A549 (cell line): ENCODE data around the gene RYR3. TPM values are rescaled to one million over a fixed set of nuclear protein-coding genes. Genes with fewer than 3 reads are reported as not detected.
A peak's percentile ranks its signal among the peaks of the same experiment; 100 is the strongest.

Source experiments
- ATAC-seq, 2 experiments: fragments of 200-7000 bp in 1 of 2; fragments of >200 bp in 1 of 2; cut with Nextera tagmentation in 1 of 2; cut with Tn5 transposase in 1 of 2; 3 replicates each; pipeline versions ENCODE4 v1.8.0 to v1.9.1; 2018 to 2020; ENCODE audit warnings: mild to moderate bottlenecking in 1 of 2, moderate library complexity in 1 of 2
- CTCF ChIA-PET: fragments of 300-600 bp; sonication (Branson Sonifier 250); formaldehyde crosslinking; extraction: SDS; loops from one replicate; lab custom pipeline; 2021; ENCODE audit warnings: antibody characterized with exemption, inconsistent platforms; lab: Yijun Ruan, JAX
- POLR2A ChIA-PET: fragments of 350-600 bp; formaldehyde crosslinking; extraction: SDS; loops from one replicate; lab custom pipeline; 2021; ENCODE audit warnings: antibody characterized with exemption, inconsistent platforms; lab: Yijun Ruan, JAX
- DNase-seq, 2 experiments: peaks; one replicate each; pipeline versions ENCODE4 v3.0.0 to v3.0.0-alpha.2; 2011 to 2016; ENCODE audit warnings: low read depth in 1 of 2, low spot score in 1 of 2
- FAIRE-seq: peaks from 2 replicates; lab custom pipeline; 2011; peaks lifted over from hg19 to GRCh38; lab: Jason Lieb, UNC
- H3K27ac ChIP-seq, 2 experiments: fragments of >200 bp; sonication (Bioruptor Twin); formaldehyde crosslinking; 3 replicates each; pipeline ENCODE4 v1.5.1; 2016 to 2017
- H3K4me1 ChIP-seq: fragments of >200 bp; sonication (Bioruptor Twin); formaldehyde crosslinking; 3 replicates; pipeline ENCODE4 v1.6.1; 2016
- H3K4me2 ChIP-seq: fragments of >200 bp; sonication (Bioruptor Twin); formaldehyde crosslinking; 3 replicates; pipeline ENCODE4 v1.6.1; 2016
- H3K4me3 ChIP-seq: fragments of >200 bp; sonication (Bioruptor Twin); formaldehyde crosslinking; 3 replicates; pipeline ENCODE4 v1.5.1; 2016
- H3K9me3 ChIP-seq: fragments of >200 bp; sonication (Bioruptor Twin); formaldehyde crosslinking; 3 replicates; pipeline ENCODE4 v1.6.1; 2016
- CBX8 ChIP-seq: fragments of 200-600 bp; sonication (generic); IDR thresholded peaks from 2 replicates; pipeline ENCODE4 v1.6.1; 2016
- CEBPB ChIP-seq, 2 experiments: fragments of >200 bp in 1 of 2; sonication (Bioruptor Twin) in 1 of 2; formaldehyde crosslinking in 1 of 2; IDR thresholded peaks; 2 replicates each; pipeline ENCODE4 v1.6.1; 2012 to 2016
- CHD2 ChIP-seq: fragments of 150-350 bp; IDR thresholded peaks from 2 replicates; pipeline ENCODE4 v1.6.1; 2014; ENCODE audit warnings: low read length; ENCODE audit not compliant: partially characterized antibody
- EHF ChIP-seq: fragments of 250-450 bp; sonication (Bioruptor Pico); IDR thresholded peaks from 2 replicates; pipeline ENCODE4 v1.5.0; 2020; ENCODE audit warnings: mild to moderate bottlenecking
- FOXS1 ChIP-seq: fragments of 250-450 bp; sonication (Bioruptor Pico); IDR thresholded peaks from 2 replicates; pipeline ENCODE4 v1.5.0; 2020; ENCODE audit warnings: mild to moderate bottlenecking, moderate library complexity
- HDAC2 ChIP-seq: fragments of 200-600 bp; sonication (generic); IDR thresholded peaks from 2 replicates; pipeline ENCODE4 v1.6.1; 2016
- HEYL ChIP-seq: fragments of 250-450 bp; sonication (Bioruptor Pico); IDR thresholded peaks from 2 replicates; pipeline ENCODE4 v1.8.0; 2021; ENCODE audit warnings: mild to moderate bottlenecking, moderate library complexity
- HOXB13 ChIP-seq: fragments of 250-450 bp; sonication (Bioruptor Pico); IDR thresholded peaks from 2 replicates; pipeline ENCODE4 v1.5.0; 2020; ENCODE audit warnings: low read depth, mild to moderate bottlenecking, moderate library complexity
- JUNB ChIP-seq: fragments of >200 bp; sonication (Bioruptor Twin); formaldehyde crosslinking; IDR thresholded peaks from 2 replicates; pipeline ENCODE4 v1.6.1; 2016
- KDM5A ChIP-seq: fragments of 200-600 bp; sonication (generic); IDR thresholded peaks from 2 replicates; pipeline ENCODE4 v1.6.1; 2016; ENCODE audit warnings: antibody characterized with exemption, mild to moderate bottlenecking
- MAFK ChIP-seq: fragments of 450-650 bp; IDR thresholded peaks from 2 replicates; pipeline ENCODE4 v1.6.1; 2014; ENCODE audit not compliant: partially characterized antibody
- MAZ ChIP-seq: fragments of 150-350 bp; IDR thresholded peaks from 2 replicates; pipeline ENCODE4 v1.6.1; 2014; ENCODE audit warnings: antibody characterized with exemption, low read depth, low read length, borderline replicate concordance
- PHF8 ChIP-seq: fragments of 200-600 bp; sonication (generic); IDR thresholded peaks from 2 replicates; pipeline ENCODE4 v1.6.1; 2016; ENCODE audit warnings: low read depth, mild to moderate bottlenecking, antibody characterized with exemption, moderate library complexity, borderline replicate concordance
- POLR2A ChIP-seq: IDR thresholded peaks from 2 replicates; pipeline ENCODE4 v1.6.1; 2012; ENCODE audit warnings: mild to moderate bottlenecking, low read length
- POLR2AphosphoS2 ChIP-seq: conservative IDR thresholded peaks from 2 replicates; pipeline ENCODE4 v1.6.1; 2012; ENCODE audit warnings: low read length, improper control_type of control experiment, inconsistent platforms
- RAD21 ChIP-seq, 2 experiments: fragments of >200 bp in 1 of 2; sonication (Bioruptor Twin) in 1 of 2; formaldehyde crosslinking in 1 of 2; IDR thresholded peaks in 1 of 2; conservative IDR thresholded peaks in 1 of 2; 2 replicates in 1 of 2; 3 replicates in 1 of 2; pipeline ENCODE4 v1.6.1; 2012 to 2018; ENCODE audit warnings: inconsistent platforms in 1 of 2
- RCOR1 ChIP-seq: fragments of 150-350 bp; IDR thresholded peaks from 2 replicates; pipeline ENCODE4 v1.6.1; 2014; ENCODE audit warnings: antibody characterized with exemption, low read length, low read depth
- RNF2 ChIP-seq: fragments of 200-600 bp; sonication (generic); IDR thresholded peaks from 2 replicates; pipeline ENCODE4 v1.6.1; 2016; ENCODE audit warnings: low read depth, mild to moderate bottlenecking, antibody characterized with exemption, moderate library complexity, borderline replicate concordance
- SMC3 ChIP-seq: fragments of >200 bp; sonication (Bioruptor Twin); formaldehyde crosslinking; IDR thresholded peaks from 3 replicates; pipeline ENCODE4 v1.6.1; 2018; ENCODE audit warnings: inconsistent platforms
- TP53 ChIP-seq: fragments of 250-450 bp; sonication (Bioruptor Pico); IDR thresholded peaks from 2 replicates; pipeline ENCODE4 v1.5.0; 2021; ENCODE audit warnings: mild to moderate bottlenecking, moderate library complexity
- ZC3H11A ChIP-seq: fragments of 450-650 bp; IDR thresholded peaks from 2 replicates; pipeline ENCODE4 v1.6.1; 2014; ENCODE audit warnings: antibody characterized with exemption, mild to moderate bottlenecking
- ZNF302 ChIP-seq: fragments of 250-450 bp; sonication (Bioruptor Pico); IDR thresholded peaks from 2 replicates; pipeline ENCODE4 v1.9.0; 2021; ENCODE audit warnings: inconsistent platforms, mild to moderate bottlenecking, moderate library complexity
- WGBS: methylation state at CpG from one replicate; pipeline ENCODE4 v1.1.6; 2017; ENCODE audit errors: missing lambda C conversion rate; 5-methylcytosine and 5-hydroxymethylcytosine counted together
- polyA plus RNA-seq, 4 experiments: library from polyadenylated mRNA; depleted of rRNA in 3 of 4; stranded (reverse); fragments of >200 nt; fragmentation: RNase III in 1 of 4; extraction: RNeasy Plus Mini Kit Qiagen cat#74134 plus additional on column Dnase treatment in 1 of 4; gene quantifications; 2 replicates in 3 of 4; 3 replicates in 1 of 4; pipeline ENCODE4 v1.2.3, GENCODE V29; 2011 to 2017
- TF ChIP-seq, protein P1 (sequence below): fragments of >200 bp; sonication (Bioruptor Twin); formaldehyde crosslinking; IDR thresholded peaks from 3 replicates; pipeline ENCODE4 v1.5.1; 2016
- TF ChIP-seq, protein P2 (sequence below): IDR thresholded peaks from 2 replicates; pipeline ENCODE4 v1.6.1; 2012
- TF ChIP-seq, protein P3 (sequence below): fragments of 250-450 bp; sonication (Bioruptor Pico); IDR thresholded peaks from 2 replicates; pipeline ENCODE4 v1.5.0; 2020; ENCODE audit warnings: low read depth, mild to moderate bottlenecking, moderate library complexity
- TF ChIP-seq, protein P4 (sequence below): fragments of 200-600 bp; sonication (generic); IDR thresholded peaks from 2 replicates; pipeline ENCODE4 v1.6.1; 2016; ENCODE audit warnings: antibody characterized with exemption, mild to moderate bottlenecking, moderate library complexity

RYR3 gene
- polyA plus RNA-seq, 2 of the 4 experiments (the other 2 are of a cell fraction), result 0.03 TPM; not detected in 1

DNA sequence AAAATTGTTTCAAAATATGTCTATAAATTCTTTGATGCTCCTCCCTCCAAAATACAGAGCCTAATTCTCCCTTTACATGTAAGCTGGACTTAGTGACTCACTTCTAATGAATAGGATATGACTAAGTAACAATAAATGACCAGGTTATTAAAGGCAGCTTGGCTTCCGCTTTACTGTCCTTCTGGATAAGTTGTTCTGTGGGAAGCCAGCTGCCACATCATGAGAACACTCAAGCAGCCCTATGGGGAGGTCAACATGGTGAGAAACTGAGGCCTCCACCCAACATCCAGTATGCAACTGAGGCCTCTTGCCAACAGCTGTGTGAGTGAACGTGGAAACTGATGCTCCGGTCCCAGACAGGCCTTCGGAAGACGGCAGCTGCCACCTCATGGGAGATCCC lies 410.2 kb downstream of the RYR3 start:
- Histone ChIP-seq H3K4me1 (peaks cover 6% of the 10 kb centered on the region; the same call in 1 of the 3 replicates), H3K4me3 (no peak overlapping the region), H3K9me3 (no peaks in the 10 kb centered on the region), H3K27ac (no peak overlapping the region), H3K4me2 (0 out of 3 replicates have a peak overlapping the region, but pooled peaks have one; percentile 6)
- peak in 1 of 2 experiments; percentile 18 for DNase-seq
- FAIRE-seq, result no peak
- ChIA-PET CTCF (interaction anchor here (0.5 to 13.6 kb wide), 11 partner anchors 8 to 634 kb away, joined by 3 to 177 read pairs (median 4); no protein-coding TSS in a partner anchor), POLR2A (no interaction called here)
- WGBS, result 73% methylated on average over 5 of the region's 5 CpGs
- peak in 1 of 2 experiments; percentile 36; a peak in 1 of 6 replicates for ATAC-seq
- no peak for TF ChIP-seq FOXS1 (CRISPR knock-in tag)
- TF ChIP-seq JUNB, result peak; percentile 19; the same call in 1 of the 2 replicates

DNA sequence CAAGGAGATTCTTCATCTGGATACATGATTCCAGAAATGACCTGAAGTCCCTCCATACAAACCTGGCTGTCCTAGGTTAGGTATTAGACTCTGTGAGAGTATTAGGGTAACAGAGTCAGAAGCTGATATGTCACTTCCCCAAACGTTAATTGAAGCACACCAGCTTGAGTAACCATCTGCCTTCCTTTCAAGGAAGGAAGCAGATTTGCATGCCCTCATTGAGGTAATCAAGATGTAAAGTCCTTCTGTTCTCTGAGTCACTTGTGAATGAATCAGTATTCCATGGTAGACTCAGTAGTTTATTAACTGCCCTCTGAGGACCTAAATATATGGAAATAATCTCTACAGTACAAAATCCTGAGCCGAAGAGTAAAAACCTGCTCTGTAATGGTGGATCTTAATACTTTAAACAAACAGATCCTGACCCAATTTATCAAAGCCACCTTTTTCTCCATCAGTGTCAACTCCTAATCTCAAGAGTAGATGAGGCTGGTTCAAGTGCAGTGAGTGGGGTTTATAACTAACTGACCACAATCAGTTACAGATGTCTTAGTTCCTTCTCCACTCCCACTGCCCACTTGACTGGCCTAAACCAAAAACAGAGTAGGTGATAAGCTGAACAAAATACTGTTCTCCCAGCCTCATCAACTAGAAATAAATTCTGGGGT lies 411.4 kb downstream of the RYR3 start:
- H3K4me2 ChIP-seq, result no peak overlapping the region
- POLR2A ChIA-PET, result no interaction called here
- TF ChIP-seq, protein P1, sequence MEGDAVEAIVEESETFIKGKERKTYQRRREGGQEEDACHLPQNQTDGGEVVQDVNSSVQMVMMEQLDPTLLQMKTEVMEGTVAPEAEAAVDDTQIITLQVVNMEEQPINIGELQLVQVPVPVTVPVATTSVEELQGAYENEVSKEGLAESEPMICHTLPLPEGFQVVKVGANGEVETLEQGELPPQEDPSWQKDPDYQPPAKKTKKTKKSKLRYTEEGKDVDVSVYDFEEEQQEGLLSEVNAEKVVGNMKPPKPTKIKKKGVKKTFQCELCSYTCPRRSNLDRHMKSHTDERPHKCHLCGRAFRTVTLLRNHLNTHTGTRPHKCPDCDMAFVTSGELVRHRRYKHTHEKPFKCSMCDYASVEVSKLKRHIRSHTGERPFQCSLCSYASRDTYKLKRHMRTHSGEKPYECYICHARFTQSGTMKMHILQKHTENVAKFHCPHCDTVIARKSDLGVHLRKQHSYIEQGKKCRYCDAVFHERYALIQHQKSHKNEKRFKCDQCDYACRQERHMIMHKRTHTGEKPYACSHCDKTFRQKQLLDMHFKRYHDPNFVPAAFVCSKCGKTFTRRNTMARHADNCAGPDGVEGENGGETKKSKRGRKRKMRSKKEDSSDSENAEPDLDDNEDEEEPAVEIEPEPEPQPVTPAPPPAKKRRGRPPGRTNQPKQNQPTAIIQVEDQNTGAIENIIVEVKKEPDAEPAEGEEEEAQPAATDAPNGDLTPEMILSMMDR, result no peak
- TF ChIP-seq KDM5A, result no peak
- no peak for TF ChIP-seq SMC3
- TF ChIP-seq, protein P2, sequence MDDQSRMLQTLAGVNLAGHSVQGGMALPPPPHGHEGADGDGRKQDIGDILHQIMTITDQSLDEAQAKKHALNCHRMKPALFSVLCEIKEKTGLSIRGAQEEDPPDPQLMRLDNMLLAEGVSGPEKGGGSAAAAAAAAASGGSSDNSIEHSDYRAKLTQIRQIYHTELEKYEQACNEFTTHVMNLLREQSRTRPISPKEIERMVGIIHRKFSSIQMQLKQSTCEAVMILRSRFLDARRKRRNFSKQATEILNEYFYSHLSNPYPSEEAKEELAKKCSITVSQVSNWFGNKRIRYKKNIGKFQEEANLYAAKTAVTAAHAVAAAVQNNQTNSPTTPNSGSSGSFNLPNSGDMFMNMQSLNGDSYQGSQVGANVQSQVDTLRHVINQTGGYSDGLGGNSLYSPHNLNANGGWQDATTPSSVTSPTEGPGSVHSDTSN, result no peak
- no peak for TF ChIP-seq RAD21 (conservative IDR thresholded peaks at IDR 0.05 in 1 of 2, IDR thresholded peaks at IDR 0.05 in 1 of 2)
- no peak for TF ChIP-seq MAZ
- TF ChIP-seq, protein P3, sequence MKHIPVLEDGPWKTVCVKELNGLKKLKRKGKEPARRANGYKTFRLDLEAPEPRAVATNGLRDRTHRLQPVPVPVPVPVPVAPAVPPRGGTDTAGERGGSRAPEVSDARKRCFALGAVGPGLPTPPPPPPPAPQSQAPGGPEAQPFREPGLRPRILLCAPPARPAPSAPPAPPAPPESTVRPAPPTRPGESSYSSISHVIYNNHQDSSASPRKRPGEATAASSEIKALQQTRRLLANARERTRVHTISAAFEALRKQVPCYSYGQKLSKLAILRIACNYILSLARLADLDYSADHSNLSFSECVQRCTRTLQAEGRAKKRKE (CRISPR knock-in tag), result no peak
- TF ChIP-seq CHD2, result no peak
- no peak for TF ChIP-seq ZC3H11A
- no peak for TF ChIP-seq CEBPB (IDR thresholded peaks at IDR 0.05)
- TF ChIP-seq MAFK, result no peak
- no peak for TF ChIP-seq ZNF302 (CRISPR knock-in tag)
- no peak for TF ChIP-seq TP53 (CRISPR knock-in tag)
- no peak for TF ChIP-seq HEYL
- TF ChIP-seq POLR2AphosphoS2, result no peak
- TF ChIP-seq HOXB13 (CRISPR knock-in tag), result no peak
- no peak overlapping the region for H3K27ac ChIP-seq
- H3K9me3 ChIP-seq, result no peaks in the 10 kb centered on the region
- DNase-seq (peak in 1 of 2 experiments; percentile 35), FAIRE-seq (no peak), ATAC-seq (peak in 1 of 2 experiments; percentile 36; a peak in 1 of 6 replicates)
- 10% methylated on average over 2 of the region's 2 CpGs for WGBS
- H3K4me3 ChIP-seq, result no peak overlapping the region
- CTCF ChIA-PET, result interaction anchor here (0.7 to 13.6 kb wide), 8 partner anchors 8 to 507 kb away, joined by 3 to 177 read pairs (median 6); no protein-coding TSS in a partner anchor
- H3K4me1 ChIP-seq, result peaks cover 6% of the 10 kb centered on the region; the same call in 1 of the 3 replicates

DNA sequence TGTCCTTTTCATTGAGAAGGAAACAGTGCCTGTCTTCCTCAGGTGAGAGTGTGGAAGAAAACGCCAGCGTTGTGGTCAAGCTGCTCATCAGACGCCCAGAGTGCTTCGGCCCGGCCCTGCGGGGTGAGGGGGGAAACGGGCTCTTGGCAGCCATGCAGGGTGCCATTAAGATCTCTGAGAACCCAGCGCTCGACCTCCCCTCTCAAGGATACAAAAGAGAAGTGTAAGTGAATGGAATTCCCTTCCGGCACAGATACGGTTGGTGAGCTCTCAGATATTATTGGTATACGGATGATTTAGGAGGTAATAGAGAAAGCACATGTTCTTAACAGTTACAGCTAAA lies 411.9 kb downstream of the RYR3 start:
- Histone ChIP-seq H3K27ac (no peak overlapping the region), H3K4me3 (no peak overlapping the region), H3K4me2 (no peak overlapping the region), H3K9me3 (no peaks in the 10 kb centered on the region), H3K4me1 (peaks cover 6% of the 10 kb centered on the region; the same call in 1 of the 3 replicates)
- no peak for DNase-seq
- no peak for ATAC-seq
- CTCF ChIA-PET, result interaction anchor here (1.0 to 13.6 kb wide), 5 partner anchors 9 to 491 kb away, joined by 3 to 177 read pairs (median 7); no protein-coding TSS in a partner anchor
- 85% methylated on average over 12 of the region's 12 CpGs for WGBS
- POLR2A ChIA-PET, result no interaction called here
- FAIRE-seq, result no peak
- no peak for TF ChIP-seq RCOR1
- no peak for TF ChIP-seq JUNB
- TF ChIP-seq, protein P4, sequence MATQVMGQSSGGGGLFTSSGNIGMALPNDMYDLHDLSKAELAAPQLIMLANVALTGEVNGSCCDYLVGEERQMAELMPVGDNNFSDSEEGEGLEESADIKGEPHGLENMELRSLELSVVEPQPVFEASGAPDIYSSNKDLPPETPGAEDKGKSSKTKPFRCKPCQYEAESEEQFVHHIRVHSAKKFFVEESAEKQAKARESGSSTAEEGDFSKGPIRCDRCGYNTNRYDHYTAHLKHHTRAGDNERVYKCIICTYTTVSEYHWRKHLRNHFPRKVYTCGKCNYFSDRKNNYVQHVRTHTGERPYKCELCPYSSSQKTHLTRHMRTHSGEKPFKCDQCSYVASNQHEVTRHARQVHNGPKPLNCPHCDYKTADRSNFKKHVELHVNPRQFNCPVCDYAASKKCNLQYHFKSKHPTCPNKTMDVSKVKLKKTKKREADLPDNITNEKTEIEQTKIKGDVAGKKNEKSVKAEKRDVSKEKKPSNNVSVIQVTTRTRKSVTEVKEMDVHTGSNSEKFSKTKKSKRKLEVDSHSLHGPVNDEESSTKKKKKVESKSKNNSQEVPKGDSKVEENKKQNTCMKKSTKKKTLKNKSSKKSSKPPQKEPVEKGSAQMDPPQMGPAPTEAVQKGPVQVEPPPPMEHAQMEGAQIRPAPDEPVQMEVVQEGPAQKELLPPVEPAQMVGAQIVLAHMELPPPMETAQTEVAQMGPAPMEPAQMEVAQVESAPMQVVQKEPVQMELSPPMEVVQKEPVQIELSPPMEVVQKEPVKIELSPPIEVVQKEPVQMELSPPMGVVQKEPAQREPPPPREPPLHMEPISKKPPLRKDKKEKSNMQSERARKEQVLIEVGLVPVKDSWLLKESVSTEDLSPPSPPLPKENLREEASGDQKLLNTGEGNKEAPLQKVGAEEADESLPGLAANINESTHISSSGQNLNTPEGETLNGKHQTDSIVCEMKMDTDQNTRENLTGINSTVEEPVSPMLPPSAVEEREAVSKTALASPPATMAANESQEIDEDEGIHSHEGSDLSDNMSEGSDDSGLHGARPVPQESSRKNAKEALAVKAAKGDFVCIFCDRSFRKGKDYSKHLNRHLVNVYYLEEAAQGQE, result no peak
- TF ChIP-seq PHF8, result no peak
- no peak for TF ChIP-seq POLR2A
- TF ChIP-seq MAZ, result no peak
- no peak for TF ChIP-seq EHF (CRISPR knock-in tag)
- no peak for TF ChIP-seq RNF2
- no peak for TF ChIP-seq CBX8
- TF ChIP-seq HDAC2, result no peak
